GM12864 (cell line): ENCODE results near the gene ROR1.

Source experiments
- DNase-seq: peaks from one replicate; pipeline ENCODE4 v3.0.0-alpha.2; 2011; ENCODE audit warnings: low read depth
- H3K4me3 ChIP-seq: 2 replicates; pipeline ENCODE4 v1.5.1; 2011; ENCODE audit warnings: mild to moderate bottlenecking, low read depth, low read length, control low read depth
- TF ChIP-seq, protein P1 (sequence below): IDR thresholded peaks from 2 replicates; pipeline ENCODE4 v1.5.1; 2011; ENCODE audit warnings: low read depth, mild to moderate bottlenecking, moderate library complexity, low read length, control low read depth, inconsistent platforms; ENCODE audit errors: missing control alignments

ROR1 gene

GRCh38 chr1:64065571-64065970, 291.8 kb downstream of the ROR1 start:
- DNase-seq, result no peak
- no peak overlapping the region for H3K4me3 ChIP-seq
- TF ChIP-seq, protein P1, sequence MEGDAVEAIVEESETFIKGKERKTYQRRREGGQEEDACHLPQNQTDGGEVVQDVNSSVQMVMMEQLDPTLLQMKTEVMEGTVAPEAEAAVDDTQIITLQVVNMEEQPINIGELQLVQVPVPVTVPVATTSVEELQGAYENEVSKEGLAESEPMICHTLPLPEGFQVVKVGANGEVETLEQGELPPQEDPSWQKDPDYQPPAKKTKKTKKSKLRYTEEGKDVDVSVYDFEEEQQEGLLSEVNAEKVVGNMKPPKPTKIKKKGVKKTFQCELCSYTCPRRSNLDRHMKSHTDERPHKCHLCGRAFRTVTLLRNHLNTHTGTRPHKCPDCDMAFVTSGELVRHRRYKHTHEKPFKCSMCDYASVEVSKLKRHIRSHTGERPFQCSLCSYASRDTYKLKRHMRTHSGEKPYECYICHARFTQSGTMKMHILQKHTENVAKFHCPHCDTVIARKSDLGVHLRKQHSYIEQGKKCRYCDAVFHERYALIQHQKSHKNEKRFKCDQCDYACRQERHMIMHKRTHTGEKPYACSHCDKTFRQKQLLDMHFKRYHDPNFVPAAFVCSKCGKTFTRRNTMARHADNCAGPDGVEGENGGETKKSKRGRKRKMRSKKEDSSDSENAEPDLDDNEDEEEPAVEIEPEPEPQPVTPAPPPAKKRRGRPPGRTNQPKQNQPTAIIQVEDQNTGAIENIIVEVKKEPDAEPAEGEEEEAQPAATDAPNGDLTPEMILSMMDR, result no peak

DNA sequence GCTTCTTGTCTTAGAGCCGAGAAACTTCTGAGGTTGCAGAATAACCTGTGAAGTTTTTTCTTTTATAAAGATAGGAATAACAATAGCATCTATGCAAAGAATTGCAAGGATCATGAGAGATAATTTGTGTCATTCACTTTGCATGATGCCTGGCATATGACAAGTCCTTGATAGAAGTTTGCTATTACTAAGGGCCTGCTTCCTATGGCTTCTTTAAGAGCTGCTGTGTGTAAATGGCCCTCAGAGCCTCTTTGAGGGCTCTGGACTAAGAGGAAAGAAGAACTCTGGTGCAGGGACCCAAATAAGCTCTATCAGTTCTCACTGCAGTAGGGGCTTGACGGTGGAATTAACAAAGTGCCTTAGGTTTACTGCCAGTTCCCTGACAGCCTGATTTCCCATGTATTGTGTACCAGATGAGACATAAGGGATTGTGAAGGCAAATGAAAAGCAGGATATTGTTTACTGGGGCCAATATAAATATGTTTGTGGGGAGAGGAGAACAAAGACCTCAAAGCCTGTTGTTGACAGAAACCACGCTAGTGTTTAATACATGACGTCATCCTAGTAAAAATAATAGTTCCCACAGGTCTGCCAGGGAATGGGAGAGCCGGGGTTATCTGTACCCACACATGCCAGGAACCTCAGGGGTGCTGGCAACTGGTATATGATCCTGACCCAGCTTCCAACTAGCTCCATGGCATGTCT, 298.4 kb downstream of the ROR1 start:
- no peak for DNase-seq
- no peak overlapping the region for H3K4me3 ChIP-seq
- TF ChIP-seq, protein P1, result no peak

- H3K4me3 ChIP-seq, result no peak overlapping the region
- TF ChIP-seq, protein P1, result no peak
- no peak for DNase-seq
These were observed 299.9 kb downstream of the ROR1 start for GRCh38 chr1:64073705-64074104.

- TF ChIP-seq, protein P1, result no peak
- H3K4me3 ChIP-seq, result no peak overlapping the region
- no peak for DNase-seq
These were observed 300.9 kb downstream of the ROR1 start for GRCh38 chr1:64074767-64075166.

- DNase-seq, result no peak
- no peak overlapping the region for H3K4me3 ChIP-seq
- TF ChIP-seq, protein P1, result no peak
These were observed 303.6 kb downstream of the ROR1 start for GRCh38 chr1:64077281-64077940.

GRCh38 chr1:64080941-64081562, 307.2 kb downstream of the ROR1 start:
- no peak overlapping the region for H3K4me3 ChIP-seq
- no peak for DNase-seq
- TF ChIP-seq, protein P1, result no peak
